ENCODE data around the gene FOLR1.
"Not testable (repeated sequence)": the region's sequence is repeated elsewhere in the genome, so short reads cannot be mapped to it uniquely, and the experiment has no call there.

Gene FOLR1

DNA sequence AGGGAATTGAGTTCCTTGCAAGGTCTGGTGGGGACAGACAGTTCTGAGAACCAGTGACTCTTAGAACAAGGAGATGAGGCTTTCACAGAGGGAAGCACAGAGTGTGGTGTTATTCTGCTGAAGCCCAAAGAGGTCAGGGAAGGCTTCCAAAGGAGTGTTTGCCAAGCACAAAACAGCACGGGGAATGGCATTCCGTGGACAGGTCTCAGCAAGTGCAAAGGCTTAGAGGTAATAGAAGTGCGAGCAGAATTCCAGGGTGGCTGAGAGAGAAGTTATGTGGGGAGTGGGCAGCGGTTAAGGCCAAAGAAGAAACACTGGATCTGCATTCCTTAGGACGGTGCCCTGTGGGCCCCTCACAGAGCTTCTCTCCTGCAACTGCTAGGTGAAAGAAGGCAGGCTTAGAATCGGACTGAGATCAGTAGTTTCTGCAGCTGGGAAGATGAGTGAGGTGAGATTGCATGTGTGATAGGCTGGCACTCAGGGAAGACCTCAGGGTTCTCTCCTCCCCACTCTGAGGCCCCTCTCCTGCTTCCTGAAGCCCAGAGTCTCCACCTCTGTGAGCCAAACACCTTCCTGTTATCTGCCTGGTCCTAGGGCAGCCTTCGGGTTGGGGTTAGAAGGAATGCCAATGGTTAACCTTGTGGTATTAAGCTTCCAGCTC lies 10.9 kb upstream of the FOLR1 start:
- in situ Hi-C loops (cut with HindIII; ENCODE audit: low sequenced_read_pairs) = not testable (repeated sequence)

DNA sequence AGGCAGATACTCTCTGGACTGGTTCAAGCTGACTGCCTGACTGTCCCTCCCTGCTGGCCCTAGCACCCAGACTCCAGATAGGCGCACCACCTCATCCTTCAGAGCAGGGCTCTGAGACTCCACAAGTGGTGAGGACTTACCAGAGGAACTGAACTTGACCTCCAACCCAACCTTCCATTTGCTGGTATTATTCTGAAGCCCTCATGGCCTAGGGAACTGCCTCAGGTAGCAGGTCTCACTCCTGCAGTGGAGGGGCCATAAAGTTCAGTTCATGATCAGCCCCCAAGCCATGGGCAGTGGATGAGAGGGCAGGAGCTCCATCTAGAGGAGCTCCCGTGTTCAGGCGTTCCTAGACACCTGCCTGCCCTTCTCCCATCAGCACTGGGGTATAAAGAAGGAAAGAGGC lies 10.4 kb upstream of the FOLR1 start:
- in situ Hi-C loops (cut with HindIII; ENCODE audit: low sequenced_read_pairs) = not testable (repeated sequence)

DNA sequence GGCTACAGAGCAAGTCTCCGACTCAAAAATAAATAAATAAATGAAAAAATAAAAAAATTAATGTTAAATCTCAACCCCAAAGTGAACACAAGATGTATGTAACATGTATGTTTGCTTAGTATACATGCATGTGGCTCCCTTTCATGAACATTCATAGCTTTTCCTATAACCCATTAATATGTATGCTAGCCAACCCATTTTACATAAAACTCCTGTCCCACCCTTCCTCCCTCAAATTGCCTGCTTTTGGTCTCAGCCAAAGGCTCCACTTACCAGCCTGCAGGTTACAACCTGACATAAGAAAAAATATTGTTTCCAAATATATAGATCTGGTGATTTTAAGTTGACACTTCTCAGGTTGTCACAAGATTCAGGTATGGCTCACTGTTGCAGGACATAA lies 3.7 kb upstream of the FOLR1 start:
- in situ Hi-C loops (cut with HindIII; ENCODE audit: low sequenced_read_pairs) = no loop called here

DNA sequence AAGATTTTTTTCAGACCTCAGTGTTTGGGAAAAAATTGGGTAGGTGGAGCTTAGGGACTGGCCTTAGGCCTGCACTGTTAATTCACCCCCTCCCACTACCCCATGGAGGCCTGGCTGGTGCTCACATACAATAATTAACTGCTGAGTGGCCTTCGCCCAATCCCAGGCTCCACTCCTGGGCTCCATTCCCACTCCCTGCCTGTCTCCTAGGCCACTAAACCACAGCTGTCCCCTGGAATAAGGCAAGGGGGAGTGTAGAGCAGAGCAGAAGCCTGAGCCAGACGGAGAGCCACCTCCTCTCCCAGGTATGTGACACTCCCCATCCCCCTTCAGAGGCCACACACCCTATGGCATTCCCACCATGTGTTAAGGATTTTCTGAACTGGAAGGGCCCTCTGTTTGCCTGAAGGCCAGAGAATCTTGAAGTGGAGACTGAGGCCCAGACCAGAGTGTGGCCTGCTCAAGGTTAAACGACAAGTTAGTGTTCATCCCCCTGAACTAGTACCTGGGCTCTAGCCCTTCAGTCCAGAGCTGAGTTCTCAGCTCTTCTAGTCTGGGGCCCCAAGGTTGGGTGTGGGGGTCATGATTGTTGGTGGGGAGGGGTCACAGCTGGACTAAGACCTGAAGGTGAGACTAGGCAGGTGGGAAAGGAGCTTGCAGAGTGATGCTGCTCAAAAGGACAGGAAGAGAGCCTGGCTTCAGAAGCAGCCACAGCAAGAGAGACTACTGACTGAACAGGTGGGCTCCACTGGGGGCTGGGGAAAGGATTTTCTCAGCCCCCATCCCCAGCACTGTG lies 2.3 kb upstream of the FOLR1 start:
- in situ Hi-C loops (cut with HindIII; ENCODE audit: low sequenced_read_pairs) = loop anchor here (5.0 to 10.0 kb wide), 2 partner anchors 72 to 75 kb away; no protein-coding TSS in a partner anchor

DNA sequence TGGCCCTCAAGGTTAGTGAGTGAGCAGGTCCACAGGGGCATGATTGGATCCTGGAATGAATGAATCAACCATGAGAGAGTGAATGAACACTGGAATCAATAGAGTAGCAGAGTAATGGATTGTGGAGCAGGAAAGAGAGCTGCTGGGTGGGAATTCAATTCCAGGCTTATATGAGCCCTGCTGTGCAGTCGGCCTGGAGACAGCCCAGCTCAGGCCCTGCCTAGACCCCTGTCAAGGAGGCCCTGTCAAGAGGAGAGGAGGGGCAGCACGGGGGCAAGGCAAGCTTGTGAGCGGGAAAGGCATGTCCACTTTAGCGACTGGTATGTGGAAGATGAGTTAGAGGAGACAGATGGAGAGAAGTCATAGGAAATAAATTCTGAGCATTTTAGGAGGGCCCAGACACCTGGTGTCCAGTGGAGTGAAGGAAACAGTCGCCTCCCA lies 1.3 kb upstream of the FOLR1 start:
- in situ Hi-C loops (cut with HindIII; ENCODE audit: low sequenced_read_pairs) = loop anchor here (5.0 to 10.0 kb wide), 2 partner anchors 73 to 74 kb away; no protein-coding TSS in a partner anchor

DNA sequence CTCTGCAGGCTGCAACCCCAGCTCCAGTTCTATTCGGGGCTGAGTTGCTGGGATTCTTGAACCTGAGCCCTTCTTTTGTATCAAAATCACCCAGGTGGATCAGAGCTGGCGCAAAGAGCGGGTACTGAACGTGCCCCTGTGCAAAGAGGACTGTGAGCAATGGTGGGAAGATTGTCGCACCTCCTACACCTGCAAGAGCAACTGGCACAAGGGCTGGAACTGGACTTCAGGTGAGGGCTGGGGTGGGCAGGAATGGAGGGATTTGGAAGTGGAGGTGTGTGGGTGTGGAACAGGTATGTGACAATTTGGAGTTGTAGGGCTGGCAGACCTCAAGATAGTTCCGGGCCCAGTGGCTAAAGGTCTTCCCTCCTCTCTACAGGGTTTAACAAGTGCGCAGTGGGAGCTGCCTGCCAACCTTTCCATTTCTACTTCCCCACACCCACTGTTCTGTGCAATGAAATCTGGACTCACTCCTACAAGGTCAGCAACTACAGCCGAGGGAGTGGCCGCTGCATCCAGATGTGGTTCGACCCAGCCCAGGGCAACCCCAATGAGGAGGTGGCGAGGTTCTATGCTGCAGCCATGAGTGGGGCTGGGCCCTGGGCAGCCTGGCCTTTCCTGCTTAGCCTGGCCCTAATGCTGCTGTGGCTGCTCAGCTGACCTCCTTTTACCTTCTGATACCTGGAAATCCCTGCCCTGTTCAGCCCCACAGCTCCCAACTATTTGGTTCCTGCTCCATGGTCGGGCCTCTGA lies 3.8 kb downstream of the FOLR1 start:
- in situ Hi-C loops (cut with HindIII; ENCODE audit: low sequenced_read_pairs) = loop anchor here (10.0 kb wide), 1 partner anchor 69 kb away; no protein-coding TSS in a partner anchor

DNA sequence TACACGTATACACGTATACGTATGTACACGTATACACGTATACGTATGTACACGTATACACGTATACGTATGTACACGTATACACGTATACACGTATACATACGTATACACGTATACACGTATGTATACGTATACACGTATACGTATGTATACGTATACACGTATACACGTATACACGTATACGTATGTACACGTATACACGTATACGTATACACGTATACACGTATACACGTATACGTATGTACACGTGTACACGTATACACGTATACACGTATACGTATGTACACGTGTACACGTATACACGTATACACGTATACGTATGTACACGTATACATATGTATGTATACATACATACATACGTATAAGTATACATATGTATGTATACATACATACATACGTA lies 9.5 kb downstream of the FOLR1 start:
- in situ Hi-C loops (cut with HindIII; ENCODE audit: low sequenced_read_pairs) = not testable (repeated sequence)

DNA sequence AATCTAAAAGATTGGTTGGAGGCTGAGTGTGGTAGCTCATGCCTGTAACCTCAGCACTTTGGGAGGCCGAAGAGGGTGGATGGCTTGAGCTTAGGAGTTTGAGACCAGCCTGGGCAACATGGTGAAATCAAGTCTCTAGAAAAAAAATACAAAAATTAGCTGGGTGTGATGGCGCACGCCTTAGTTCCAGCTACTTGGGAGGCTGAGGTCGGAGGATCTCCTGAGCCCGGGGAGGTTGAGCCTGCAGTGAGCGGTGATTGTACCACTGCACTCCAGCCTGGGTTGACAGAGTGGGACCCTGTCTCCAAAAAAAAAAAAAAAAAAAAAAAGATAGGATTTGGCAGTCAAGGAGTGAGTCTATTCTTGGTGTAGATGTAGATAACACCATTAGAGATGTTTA lies 10.6 kb downstream of the FOLR1 start:
- in situ Hi-C loops (cut with HindIII; ENCODE audit: low sequenced_read_pairs) = no loop called here

DNA sequence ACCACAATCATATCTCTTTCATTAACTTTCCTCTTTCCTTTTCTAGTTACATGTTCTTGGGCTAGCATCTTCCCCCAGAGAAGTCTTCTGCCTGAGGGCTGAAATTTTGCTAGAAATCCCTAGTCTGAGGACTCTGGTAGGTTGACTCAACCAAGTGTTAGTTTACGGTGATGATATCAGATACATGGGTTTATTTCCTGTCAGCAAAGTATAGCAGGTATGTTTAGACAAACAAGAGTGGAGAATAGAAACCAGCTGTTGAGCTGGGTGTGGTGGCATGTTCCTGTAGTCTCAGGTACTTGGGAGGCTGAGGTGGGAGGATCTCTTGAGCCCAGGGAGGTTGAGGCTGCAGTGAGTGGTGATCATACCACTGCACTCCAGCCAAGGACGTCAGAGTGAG lies 11.2 kb downstream of the FOLR1 start:
- in situ Hi-C loops (cut with HindIII; ENCODE audit: low sequenced_read_pairs) = no loop called here

DNA sequence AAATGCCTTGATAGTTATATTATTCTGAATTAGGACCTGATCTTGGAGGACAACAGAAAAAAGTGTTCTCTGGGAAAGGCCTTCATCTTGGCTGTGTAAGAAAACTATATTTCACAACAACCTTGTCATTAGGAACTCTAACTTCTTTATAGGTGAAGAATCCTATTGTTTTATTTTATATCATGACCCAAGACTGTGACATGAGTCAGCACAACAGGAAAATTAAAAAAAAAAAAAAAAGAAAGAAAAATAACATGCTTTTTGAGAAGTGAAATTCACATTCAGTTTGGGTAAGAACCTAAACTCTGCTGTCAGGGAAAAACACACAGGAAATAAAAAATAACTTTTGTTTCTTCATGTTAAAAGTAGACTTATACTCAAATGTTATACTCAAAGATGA lies 12.9 kb downstream of the FOLR1 start:
- in situ Hi-C loops (cut with HindIII; ENCODE audit: low sequenced_read_pairs) = no loop called here

DNA sequence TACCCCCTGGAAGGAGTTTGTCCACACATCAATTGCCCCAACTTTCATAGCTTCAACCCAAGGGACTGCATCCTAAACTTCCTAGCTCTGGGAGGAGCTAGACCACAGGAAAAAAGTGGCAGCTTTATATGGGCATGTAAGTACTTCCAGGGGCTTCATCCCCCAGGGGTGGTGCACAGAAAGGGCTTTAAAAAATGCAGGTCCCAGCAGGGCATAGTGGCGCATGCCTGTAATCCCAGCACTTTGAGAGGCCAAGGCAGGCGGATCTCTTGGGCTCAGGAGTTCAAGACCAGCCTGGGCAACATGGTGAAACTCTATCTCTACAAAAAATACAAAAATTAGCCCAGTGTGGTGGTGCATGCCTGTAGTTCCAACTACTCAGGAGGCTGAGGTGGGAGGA lies 14.9 kb downstream of the FOLR1 start:
- in situ Hi-C loops (cut with HindIII; ENCODE audit: low sequenced_read_pairs) = not testable (repeated sequence)

DNA sequence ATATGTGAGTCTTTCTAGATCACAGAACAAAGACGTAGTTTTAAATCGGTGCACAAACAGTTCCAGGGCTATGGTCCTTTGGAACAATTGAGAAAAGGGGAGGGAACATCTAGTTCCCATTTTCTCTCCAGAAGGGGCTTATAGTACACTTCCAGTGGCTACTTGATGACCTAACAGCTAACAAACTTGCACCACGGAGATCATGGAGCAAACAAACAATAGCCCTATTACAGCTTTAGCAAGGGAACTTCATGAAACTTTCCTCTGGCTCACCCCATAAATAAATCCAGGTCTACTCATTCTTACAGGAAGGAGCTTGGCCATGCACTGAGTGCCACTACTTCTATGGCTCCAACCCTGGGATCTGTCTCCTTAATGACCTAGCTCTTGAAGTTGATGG lies 16.3 kb downstream of the FOLR1 start:
- in situ Hi-C loops (cut with HindIII; ENCODE audit: low sequenced_read_pairs) = no loop called here

DNA sequence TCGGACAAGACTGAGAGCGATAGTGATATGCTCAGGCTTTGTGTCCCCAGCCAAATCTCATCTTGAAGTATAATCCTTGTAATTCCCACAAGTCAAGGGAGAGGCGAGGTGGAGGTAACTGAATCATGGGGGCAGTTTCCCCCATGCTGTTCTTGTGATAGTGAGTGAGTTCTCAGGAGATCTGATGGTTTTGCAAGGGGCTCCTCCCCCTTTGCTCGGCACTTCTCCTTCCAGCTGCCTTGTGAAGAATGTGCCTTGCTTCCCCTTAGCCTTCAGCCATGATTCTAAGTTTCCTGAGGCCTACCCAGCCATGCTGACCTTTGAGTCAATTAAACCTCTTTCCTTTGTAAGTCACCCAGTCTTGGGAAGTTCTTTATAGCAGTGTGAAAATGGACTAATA lies 17.2 kb downstream of the FOLR1 start:
- in situ Hi-C loops (cut with HindIII; ENCODE audit: low sequenced_read_pairs) = no loop called here

DNA sequence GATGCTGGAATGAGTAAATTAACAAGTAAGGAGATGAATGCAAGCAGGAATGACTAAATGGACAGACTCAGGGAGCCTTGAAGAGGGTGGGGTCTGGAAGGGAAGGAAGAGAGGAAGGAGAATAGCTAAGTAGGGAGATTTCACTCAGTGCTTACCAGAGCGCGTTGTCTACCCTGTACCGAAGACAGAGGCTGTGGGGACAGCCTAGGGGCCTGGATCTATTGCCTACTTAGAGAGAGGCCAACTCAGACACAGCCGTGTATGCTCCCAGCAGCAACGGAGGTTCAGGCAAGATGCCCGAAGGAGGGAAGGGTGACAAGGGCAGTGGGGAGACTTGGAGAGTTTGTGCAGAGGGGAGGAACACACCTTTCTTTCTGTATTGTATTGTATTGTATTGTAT lies 24.7 kb downstream of the FOLR1 start, which contains the start of gene FOLR2:
TSS of gene FOLR2 (plus strand) at position 157 of the 400 bp plus-strand sequence. CDS start 1,791 bp downstream, outside the sequence.
- in situ Hi-C loops (cut with HindIII; ENCODE audit: low sequenced_read_pairs) = no loop called here

DNA sequence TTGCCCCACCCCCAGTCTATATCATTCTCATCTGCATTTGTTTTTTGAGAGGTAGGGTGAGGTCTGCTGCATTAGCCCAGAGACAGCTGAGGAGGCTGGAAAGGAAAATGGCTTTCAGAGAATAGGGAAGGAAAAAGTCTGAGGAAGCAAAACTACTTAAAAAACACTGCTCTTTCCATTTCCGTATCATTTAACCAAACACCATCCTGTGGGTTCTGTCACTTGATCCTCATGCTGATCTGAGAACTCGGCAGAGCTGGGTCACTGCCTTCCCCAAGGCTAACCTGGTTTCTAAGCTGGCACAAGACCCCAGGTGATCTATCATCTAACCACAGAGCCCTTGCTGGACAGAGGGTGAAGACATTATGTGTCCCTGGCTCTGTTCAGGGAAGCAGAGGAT lies 25.9 kb downstream of the FOLR1 start:
- in situ Hi-C loops (cut with HindIII; ENCODE audit: low sequenced_read_pairs) = no loop called here

DNA sequence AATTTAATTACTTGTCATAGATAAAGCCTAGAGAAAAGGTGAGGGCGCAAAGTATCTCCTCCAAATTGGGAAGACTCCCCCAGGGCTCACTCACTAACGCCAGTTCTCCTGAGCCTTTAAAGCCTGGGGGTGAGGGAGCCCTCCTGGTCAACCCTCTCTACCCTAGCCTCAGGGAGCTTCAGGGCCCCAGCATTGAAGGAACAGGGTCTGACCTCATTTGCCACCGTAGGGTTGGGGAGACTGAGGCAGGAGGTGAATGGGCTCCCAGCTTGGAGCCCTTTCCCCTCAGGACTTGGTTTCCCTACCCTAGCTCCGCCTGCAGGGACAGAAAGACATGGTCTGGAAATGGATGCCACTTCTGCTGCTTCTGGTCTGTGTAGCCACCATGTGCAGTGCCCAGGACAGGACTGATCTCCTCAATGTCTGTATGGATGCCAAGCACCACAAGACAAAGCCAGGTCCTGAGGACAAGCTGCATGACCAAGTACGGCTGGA lies 26.4 kb downstream of the FOLR1 start:
- in situ Hi-C loops (cut with HindIII; ENCODE audit: low sequenced_read_pairs) = no loop called here

DNA sequence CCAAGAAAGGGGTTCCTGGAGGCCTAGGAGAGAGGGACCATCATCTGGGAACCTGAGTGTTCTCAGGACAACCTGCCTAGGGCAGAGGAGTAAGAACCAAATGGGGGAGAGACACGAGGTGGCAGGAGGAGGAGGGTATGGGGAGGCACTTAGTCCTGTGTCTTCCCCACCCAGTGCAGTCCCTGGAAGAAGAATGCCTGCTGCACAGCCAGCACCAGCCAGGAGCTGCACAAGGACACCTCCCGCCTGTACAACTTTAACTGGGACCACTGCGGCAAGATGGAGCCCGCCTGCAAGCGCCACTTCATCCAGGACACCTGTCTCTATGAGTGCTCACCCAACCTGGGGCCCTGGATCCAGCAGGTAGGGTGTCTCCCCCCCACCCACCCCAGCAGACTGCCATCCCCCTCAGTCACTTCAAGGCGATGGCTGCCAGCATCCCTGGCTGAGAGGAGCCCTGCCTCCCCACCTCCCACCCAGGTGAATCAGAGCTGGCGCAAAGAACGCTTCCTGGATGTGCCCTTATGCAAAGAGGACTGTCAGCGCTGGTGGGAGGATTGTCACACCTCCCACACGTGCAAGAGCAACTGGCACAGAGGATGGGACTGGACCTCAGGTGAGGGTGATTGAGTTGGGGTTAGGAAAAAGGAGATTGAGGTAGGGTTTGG lies 28.9 kb downstream of the FOLR1 start:
- in situ Hi-C loops (cut with HindIII; ENCODE audit: low sequenced_read_pairs) = no loop called here

DNA sequence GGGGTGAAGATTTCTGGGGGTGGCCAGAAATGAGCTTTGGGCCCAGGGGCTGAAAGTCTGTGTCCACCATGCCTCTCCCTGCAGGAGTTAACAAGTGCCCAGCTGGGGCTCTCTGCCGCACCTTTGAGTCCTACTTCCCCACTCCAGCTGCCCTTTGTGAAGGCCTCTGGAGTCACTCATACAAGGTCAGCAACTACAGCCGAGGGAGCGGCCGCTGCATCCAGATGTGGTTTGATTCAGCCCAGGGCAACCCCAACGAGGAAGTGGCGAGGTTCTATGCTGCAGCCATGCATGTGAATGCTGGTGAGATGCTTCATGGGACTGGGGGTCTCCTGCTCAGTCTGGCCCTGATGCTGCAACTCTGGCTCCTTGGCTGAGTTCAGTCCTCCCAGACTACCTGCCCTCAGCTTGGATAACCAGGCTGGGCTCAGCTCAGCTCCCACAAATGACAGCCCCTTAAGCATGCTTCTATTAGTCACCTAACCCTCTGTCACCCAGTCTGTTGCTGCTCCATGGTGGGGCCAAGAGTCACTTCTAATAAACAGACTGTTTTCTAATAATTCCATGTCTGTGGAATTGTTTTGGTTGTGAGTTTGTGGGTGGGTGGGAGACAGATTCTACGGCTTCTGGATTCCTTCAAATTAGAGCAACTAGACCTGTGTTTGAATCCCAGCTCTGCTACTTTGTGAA lies 29.6 kb downstream of the FOLR1 start:
- in situ Hi-C loops (cut with HindIII; ENCODE audit: low sequenced_read_pairs) = no loop called here

DNA sequence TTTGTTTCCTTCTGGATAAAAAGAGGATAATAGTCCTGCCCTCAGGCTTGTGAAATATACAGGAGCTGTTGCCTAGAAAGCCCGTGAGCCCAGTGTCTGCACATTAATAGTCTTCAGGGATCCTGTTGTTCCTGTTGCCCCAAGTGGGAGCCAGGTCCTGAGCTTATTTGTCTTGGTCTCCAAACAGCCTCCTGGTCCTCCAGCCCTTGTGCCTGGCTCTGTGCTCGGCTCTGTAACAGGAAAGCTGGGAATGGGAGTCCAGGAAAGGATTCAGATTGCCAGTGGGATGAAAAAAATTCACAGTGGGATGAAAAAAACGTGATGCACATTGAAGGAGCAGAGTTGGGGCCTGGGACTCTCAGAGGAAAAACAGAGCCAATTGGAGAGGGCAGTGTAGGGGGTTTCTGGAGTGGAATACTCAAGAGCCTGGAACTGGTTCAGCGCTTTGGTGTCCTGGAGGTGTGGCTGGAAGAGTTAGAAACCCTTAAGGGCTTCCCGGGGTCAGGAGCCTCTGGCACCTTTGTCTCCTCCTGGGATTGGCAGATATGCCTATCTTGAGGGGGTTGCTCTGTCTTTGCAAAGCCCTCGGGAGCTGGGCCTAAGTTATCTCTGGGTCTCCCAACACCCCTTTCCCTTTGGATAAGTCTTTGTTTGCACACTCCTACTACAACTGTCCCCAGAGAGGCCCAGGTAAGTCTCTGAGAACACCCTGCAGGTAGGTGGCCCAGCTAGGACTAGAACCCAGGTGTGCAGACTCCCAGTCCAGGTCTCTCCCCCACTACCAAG lies 30.4 kb downstream of the FOLR1 start:
- in situ Hi-C loops (cut with HindIII; ENCODE audit: low sequenced_read_pairs) = no loop called here

Measured in endothelial cell of hepatic sinusoid (primary cell).